Dendritic cell treated with granulocyte-macrophage colony-stimulating factor and Interleukin-4, amounts not matched to agents 40 ng/mL and 50 ng/mL, for 4 days (primary cell): ENCODE data around the gene PRDM1.

Experiments
- H3K27ac Mint-ChIP-seq: one replicate; pipeline ENCODE4 v1.8.0; 2022; ENCODE audit warnings: mild to moderate bottlenecking, mixed read lengths
- H3K27me3 Mint-ChIP-seq: one replicate; pipeline ENCODE4 v1.8.0; 2022; ENCODE audit warnings: mild to moderate bottlenecking, mixed read lengths
- H3K36me3 Mint-ChIP-seq: one replicate; pipeline ENCODE4 v1.8.0; 2022; ENCODE audit warnings: low read depth, mixed read lengths
- H3K4me1 Mint-ChIP-seq: one replicate; pipeline ENCODE4 v1.8.0; 2022; ENCODE audit warnings: low read depth, mixed read lengths
- H3K4me3 Mint-ChIP-seq: one replicate; pipeline ENCODE4 v1.8.0; 2022; ENCODE audit warnings: mild to moderate bottlenecking, moderate library complexity, mixed read lengths
- H3K9me3 Mint-ChIP-seq: one replicate; pipeline ENCODE4 v1.8.0; 2022; ENCODE audit warnings: mixed read lengths
- intact Hi-C: fragments of 100-400 bp; cut with micrococcal nuclease; formaldehyde crosslinking; loops from one replicate; pipeline ENCODE4 v1.15.0; 2022

PRDM1 gene

DNA sequence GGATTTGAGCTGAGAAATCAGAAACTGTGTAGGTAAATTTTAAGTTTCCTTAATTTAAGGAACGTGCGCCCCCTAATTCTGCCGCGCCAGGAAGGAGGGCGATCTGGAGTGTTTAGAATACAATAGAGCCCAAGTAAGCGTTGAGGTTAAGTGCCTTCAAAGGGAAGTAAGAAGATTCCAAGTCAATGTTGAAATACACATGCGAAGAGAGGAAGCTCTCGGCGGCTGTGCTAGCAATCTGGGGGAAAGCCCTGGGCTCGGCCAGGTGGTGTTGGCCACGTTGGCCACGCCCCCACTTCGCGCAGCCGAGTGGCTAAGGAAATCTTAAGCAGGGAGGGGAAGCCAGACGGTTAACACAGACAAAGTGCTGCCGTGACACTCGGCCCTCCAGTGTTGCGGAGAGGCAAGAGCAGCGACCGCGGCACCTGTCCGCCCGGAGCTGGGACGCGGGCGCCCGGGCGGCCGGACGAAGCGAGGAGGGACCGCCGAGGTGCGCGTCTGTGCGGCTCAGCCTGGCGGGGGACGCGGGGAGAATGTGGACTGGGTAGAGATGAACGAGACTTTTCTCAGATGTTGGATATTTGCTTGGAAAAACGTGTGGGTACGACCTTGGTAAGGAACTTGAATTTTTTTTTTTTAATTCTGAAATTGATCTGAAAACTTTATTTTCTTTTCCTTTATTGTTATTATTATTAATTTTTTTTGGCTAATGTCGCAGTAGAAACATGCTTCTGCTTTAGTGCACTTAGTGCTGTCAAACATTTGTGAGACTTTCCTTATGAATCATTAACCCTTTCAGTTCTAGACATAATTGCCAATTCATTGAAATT is at the start of gene PRDM1:
TSS of gene PRDM1 (plus strand) at position 353 of the 830 bp plus-strand sequence. CDS start at position 571, 218 bp downstream.
- Mint-ChIP-seq H3K4me3 (peak within 1 kb of the TSS; percentile 88), H3K9me3 (no peaks in the 10 kb centered on the region), H3K36me3 (peaks cover 56% of the 10 kb centered on the region), H3K27ac (peak within 1 kb of the TSS; percentile 99), H3K4me1 (peaks cover 78% of the 10 kb centered on the region), H3K27me3 (peaks cover 3% of the 10 kb centered on the region)
- intact Hi-C loops: loop anchor here (2.0 to 10.0 kb wide), 7 partner anchors 76 to 601 kb away; no protein-coding TSS in a partner anchor

DNA sequence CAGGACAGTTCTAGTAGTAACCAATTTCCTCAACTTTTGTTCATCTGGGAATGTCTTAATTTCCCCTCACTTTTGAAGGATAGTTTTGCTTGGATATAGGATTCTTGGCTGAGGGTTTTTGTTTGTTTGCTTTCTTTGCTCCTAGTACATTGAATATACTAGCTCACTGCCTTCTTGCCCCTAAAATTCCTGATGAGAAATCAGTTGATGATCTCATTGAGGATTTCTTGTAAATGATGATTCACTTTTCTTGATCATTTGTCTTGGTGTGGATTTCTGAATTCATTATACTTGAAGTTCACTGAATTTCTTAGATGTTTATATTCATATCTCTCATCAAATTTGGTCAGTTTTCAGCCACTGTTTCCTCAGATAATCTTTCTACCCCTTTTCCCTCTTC is 49.1 kb upstream of the PRDM1 start:
- H3K27ac Mint-ChIP-seq: peak overlapping the region; percentile 14
- no peaks in the 10 kb centered on the region for H3K27me3 Mint-ChIP-seq
- intact Hi-C loops: no loop called here
- H3K4me3 Mint-ChIP-seq: no peak overlapping the region
- H3K9me3 Mint-ChIP-seq: peaks cover 19% of the 10 kb centered on the region
- peaks cover 17% of the 10 kb centered on the region for H3K36me3 Mint-ChIP-seq
- H3K4me1 Mint-ChIP-seq: peaks cover 17% of the 10 kb centered on the region

DNA sequence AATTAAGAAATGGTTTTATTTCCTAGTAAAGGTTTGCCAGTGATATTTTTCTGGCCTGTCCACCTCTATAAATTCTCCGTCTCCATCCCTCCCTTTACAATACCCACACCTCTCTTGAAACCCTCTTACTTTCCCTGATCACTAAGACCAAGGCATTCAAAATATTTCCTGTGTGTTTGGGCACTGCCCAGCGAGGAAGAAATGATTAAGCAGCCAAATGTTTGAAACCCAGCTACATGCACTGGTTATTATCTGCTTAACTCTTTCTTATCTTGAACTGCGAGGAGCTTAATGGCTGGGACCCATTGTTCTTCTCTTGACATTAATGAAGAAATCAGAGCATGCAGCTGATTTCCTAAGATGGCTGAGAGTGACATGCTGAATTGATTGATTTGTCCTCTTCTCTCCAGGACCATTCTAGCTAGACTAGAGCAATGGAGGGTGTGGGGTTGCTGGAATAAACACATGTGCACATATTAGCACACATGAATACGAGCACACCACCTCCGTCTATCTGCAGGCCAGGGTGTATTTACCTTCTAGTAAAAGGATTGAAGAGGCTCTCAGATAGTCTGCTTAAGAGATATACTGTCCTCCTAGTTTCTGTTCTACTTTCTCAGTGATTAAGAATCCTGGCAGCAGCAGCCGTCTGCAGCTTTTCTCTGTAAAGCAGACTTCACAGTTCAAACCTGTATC is 46.1 kb upstream of the PRDM1 start:
- peaks cover 19% of the 10 kb centered on the region for H3K9me3 Mint-ChIP-seq

DNA sequence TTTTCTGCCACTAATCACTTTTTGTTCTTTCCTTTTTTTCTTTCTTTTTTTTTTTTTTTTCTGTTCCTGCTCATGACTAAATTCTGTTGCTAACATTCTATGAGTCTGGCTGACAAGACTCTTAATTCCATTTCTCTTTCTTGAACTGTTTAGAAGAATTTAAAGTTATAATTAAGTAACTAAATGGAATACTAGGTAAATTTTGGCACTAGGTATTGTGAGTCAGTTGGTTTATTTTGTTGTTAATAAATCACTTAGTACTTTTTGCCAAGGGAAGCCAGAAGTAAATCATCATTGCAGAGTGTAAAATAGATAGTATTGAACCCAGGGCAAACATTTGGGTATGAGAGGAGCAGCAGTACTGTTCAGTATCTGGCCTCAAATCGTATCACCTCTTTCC is 42.0 kb upstream of the PRDM1 start:
- intact Hi-C loops: no loop called here
- Mint-ChIP-seq H3K4me3 (no peak overlapping the region), H3K9me3 (no peaks in the 10 kb centered on the region), H3K36me3 (no peaks in the 10 kb centered on the region), H3K27ac (no peak overlapping the region), H3K4me1 (no peaks in the 10 kb centered on the region), H3K27me3 (no peaks in the 10 kb centered on the region)

More for the DNA sequence above, 46.1 kb upstream of the PRDM1 start:
- Mint-ChIP-seq H3K27ac (no peak overlapping the region), H3K36me3 (peaks cover 17% of the 10 kb centered on the region), H3K4me1 (peaks cover 17% of the 10 kb centered on the region), H3K27me3 (no peaks in the 10 kb centered on the region), H3K4me3 (no peak overlapping the region)
- intact Hi-C loops: no loop called here

DNA sequence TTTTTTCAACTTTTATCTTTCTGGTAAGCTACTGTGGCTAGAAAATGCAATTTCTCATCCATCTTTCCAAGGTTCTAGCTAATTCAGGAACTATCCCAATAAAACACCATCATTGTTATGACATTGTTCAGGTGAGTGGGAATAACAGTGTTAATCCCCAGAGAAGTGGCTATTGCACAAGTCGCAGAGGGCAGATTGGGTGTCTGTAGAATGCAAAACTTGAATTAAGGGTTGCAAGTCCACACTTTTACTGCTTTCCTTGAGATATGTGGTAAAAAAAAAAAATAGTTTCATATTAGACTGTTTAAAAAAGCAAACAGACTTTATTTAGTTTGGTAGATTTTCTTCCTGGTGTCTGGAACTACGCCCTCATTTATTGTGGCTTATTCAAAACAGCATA is 41.1 kb upstream of the PRDM1 start:
- Mint-ChIP-seq H3K9me3 (no peaks in the 10 kb centered on the region), H3K36me3 (no peaks in the 10 kb centered on the region), H3K27ac (no peak overlapping the region), H3K4me3 (no peak overlapping the region), H3K4me1 (no peaks in the 10 kb centered on the region), H3K27me3 (no peaks in the 10 kb centered on the region)
- intact Hi-C loops: no loop called here

DNA sequence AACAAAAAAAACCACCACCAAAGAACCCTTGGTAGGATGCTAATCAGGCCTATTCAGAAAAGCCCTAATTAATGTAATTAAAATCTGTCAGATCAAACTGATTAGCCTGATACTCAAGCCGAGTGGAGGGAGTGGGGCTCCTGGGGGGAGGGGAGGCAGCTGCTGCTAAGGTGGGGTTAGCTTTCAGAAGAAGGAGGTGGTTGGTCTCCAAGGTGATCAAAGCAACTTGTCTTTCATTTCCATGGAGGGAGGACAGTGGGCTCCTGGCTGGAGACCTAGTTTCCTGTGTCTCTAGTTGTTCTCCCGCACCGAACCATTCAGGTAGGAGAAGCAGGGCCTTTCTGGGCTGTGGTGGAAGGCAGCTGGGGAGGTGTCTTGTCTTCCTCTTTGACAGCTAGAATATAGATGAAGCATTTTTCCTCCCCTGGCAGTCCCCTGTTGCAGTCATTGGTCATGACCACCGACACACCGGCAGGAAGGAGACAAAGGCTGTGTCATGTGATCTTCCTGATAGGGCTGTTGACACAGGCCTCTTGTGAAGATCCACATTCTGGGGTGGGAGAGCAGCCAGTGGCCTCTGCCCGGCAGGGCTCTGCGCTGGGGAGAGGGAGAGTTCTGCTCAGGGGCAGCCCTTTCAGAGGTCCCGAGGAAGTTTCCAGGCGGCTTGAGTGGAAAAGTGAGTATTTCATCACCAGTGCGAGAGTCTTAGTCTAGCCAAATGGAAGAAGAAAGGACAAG is 39.9 kb upstream of the PRDM1 start:
- Mint-ChIP-seq H3K27ac (peak overlapping the region; percentile 33), H3K4me1 (peaks cover 3% of the 10 kb centered on the region), H3K4me3 (no peak overlapping the region), H3K9me3 (no peaks in the 10 kb centered on the region), H3K36me3 (no peaks in the 10 kb centered on the region), H3K27me3 (no peaks in the 10 kb centered on the region)
- intact Hi-C loops: no loop called here

DNA sequence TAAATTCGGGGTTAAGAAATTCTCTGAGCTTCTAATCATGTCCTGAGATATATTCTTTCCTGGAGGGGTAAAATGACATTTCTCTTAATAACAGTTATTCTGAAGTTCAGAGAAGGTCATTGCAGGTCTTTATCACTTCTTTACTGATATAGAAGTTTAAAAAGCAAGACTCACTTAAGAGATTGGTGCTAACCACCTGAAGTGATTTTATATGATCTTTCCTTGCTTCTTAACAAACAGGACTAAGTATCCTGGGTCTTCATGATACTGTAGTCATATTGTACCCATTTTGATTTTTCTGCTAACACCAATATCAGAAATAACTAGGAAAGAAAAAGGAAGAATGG is 39.3 kb upstream of the PRDM1 start:
- H3K9me3 Mint-ChIP-seq: no peaks in the 10 kb centered on the region
- no peaks in the 10 kb centered on the region for H3K36me3 Mint-ChIP-seq
- H3K27ac Mint-ChIP-seq: peak overlapping the region; percentile 33
- H3K4me1 Mint-ChIP-seq: peaks cover 7% of the 10 kb centered on the region
- no peak overlapping the region for H3K4me3 Mint-ChIP-seq
- no peaks in the 10 kb centered on the region for H3K27me3 Mint-ChIP-seq
- intact Hi-C loops: no loop called here

DNA sequence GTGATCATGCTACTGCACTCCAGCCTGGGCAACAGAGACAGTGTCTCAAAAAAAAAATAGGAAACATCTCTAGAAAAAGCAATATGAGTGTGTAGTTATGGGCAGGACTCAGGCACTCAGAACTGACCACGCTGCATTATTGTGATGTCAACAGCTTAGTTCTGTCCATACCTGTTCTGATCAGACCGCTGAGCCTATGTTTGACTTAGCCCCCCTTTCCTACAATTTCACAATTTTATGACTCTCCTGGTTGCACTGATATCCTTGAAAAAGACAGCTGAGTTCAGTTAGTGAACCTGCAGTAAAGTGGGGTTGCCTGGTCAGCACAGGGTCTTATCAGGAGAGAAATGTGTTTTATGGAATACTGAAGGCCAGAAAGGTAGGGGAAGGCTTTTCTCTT is 37.8 kb upstream of the PRDM1 start:
- Mint-ChIP-seq H3K36me3 (no peaks in the 10 kb centered on the region), H3K4me3 (no peak overlapping the region), H3K27me3 (no peaks in the 10 kb centered on the region), H3K27ac (no peak overlapping the region), H3K4me1 (peaks cover 7% of the 10 kb centered on the region), H3K9me3 (no peaks in the 10 kb centered on the region)
- intact Hi-C loops: no loop called here

DNA sequence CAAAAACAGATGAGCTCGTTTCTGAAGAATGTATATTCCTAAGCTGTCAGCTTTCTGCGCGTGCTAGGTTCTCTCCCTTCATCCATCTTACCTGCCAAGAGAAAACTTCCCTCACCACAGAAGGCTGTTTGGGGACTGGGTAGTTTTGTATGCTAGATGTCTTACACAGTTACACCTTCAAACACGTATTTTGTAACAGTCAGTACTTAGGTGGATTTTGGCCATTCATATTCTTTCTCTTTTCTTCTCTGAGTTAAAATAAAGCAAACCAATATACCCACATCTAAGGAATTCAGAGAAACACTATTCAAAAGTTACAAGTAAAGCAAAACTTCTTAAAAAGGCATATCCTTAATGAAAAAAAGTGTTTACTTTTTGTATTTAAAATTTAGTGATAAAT is 35.6 kb upstream of the PRDM1 start:
- intact Hi-C loops: no loop called here
- no peak overlapping the region for H3K27ac Mint-ChIP-seq
- no peaks in the 10 kb centered on the region for H3K27me3 Mint-ChIP-seq
- H3K4me1 Mint-ChIP-seq: peaks cover 7% of the 10 kb centered on the region
- no peaks in the 10 kb centered on the region for H3K9me3 Mint-ChIP-seq
- H3K4me3 Mint-ChIP-seq: no peak overlapping the region
- H3K36me3 Mint-ChIP-seq: no peaks in the 10 kb centered on the region

DNA sequence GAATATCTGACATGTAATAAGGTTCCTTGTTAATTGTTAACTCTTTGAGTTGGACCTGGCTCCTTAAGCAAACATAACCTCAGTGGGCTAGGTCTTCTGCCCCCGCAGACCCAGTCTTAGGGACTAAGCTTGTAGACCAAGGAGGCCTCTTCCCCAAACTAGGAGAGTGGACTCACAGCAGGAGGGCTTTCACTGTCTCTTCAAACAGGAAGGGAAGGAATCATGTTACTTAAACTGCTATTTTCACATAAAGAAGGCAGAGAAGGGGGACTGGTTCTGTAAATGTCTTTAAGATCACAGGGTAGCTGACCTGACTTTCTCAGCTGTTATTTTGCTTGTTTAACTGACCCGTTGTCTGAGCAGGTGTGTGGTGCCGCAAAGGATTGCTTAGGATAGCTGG is 34.9 kb upstream of the PRDM1 start:
- intact Hi-C loops: no loop called here
- H3K9me3 Mint-ChIP-seq: no peaks in the 10 kb centered on the region
- H3K4me3 Mint-ChIP-seq: no peak overlapping the region
- H3K4me1 Mint-ChIP-seq: peaks cover 9% of the 10 kb centered on the region
- H3K27me3 Mint-ChIP-seq: no peaks in the 10 kb centered on the region
- no peaks in the 10 kb centered on the region for H3K36me3 Mint-ChIP-seq
- peak overlapping the region; percentile 26 for H3K27ac Mint-ChIP-seq

DNA sequence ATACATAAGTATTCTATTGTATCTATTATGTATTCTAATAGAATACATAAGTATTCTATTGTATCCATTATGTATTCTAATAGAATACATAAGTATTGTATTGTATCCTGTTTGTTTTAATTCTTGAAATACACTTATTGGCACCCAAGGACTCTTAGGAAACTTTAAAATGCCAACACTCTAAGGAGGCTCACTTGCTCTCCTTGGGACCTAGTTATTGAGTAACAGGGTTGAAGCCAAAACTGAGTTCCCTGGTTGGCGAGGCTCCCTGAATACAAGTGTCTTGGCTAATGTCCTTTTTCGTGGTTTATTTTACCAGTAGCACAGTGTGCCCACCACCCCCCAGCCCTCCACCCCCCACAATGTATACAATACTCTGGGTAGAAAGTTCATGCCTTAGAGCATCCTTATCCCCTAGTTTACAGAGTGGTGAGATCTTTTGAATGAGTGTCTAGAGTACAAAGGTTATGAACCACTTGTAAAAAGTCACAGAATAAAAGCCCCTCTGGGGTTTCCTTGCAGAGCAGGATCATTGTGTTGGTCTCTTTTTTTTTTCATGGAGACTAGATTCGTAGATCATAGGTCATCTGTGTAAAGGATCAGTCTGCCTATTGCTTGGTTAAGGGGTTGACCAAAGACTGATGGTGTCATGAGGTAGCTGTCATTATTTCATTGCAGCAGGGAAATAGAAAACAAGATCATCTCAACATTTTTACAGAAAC is 32.5 kb upstream of the PRDM1 start:
- intact Hi-C loops: no loop called here
- H3K4me3 Mint-ChIP-seq: no peak overlapping the region

DNA sequence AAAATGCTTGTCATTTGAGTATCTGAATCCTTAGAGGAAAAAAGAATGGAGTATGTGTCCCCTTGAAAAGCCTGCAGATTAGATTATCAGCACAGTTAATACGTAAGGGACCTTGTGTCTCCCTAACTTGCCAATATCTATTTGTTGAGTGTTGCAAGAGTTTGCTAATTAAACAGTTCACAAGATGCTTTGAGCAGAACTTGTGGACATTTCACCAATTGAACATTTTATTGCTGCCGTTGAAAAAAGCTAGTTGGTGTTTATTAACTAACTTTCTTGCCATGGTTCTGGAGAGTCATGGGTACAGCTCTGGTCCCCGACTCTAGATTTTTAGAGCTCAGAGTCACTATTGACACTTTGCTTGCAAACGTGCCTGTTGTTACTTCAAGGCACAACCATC is 30.6 kb upstream of the PRDM1 start:
- Mint-ChIP-seq H3K27me3 (no peaks in the 10 kb centered on the region), H3K4me1 (peaks cover 16% of the 10 kb centered on the region), H3K9me3 (no peaks in the 10 kb centered on the region), H3K27ac (no peak overlapping the region), H3K36me3 (no peaks in the 10 kb centered on the region), H3K4me3 (no peak overlapping the region)
- intact Hi-C loops: no loop called here

More for the DNA sequence above, 32.5 kb upstream of the PRDM1 start:
- Mint-ChIP-seq H3K4me1 (peaks cover 16% of the 10 kb centered on the region), H3K27ac (no peak overlapping the region), H3K36me3 (no peaks in the 10 kb centered on the region), H3K9me3 (no peaks in the 10 kb centered on the region), H3K27me3 (no peaks in the 10 kb centered on the region)

DNA sequence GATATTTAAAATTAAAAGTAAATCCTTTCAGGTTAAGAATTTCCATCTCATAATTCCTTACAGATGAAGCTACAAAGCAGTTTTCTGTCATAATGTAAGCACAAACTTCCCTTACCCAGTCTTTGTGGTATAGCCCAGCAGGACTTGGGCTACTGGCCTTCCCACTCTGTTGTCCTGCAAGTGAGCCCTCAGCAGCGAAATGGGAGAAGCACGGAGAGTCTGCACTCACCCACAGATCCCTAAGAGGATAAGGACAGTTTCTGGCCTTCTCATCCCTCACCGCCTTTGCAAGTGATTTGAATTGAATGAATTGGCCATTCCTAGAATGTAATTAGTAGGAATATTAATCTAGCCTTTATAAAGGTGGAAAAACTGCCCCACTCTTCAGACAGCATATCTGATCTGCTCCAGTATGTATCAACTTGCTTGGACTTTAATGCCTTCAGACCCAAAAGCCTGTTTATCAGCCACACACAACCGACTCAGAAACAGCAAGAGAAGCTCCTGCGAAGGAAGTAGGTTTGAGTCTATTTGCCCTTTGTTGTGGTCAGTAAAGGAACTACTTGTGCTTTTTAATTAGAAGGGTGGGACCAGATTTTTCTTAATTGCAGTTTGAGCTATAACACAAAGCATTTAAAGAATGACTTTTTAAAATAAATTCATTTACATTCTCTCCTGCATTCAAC is 29.9 kb upstream of the PRDM1 start:
- no peak overlapping the region for H3K4me3 Mint-ChIP-seq
- no peaks in the 10 kb centered on the region for H3K9me3 Mint-ChIP-seq
- no peak overlapping the region for H3K27ac Mint-ChIP-seq
- H3K36me3 Mint-ChIP-seq: no peaks in the 10 kb centered on the region
- intact Hi-C loops: no loop called here
- no peaks in the 10 kb centered on the region for H3K27me3 Mint-ChIP-seq
- H3K4me1 Mint-ChIP-seq: peaks cover 13% of the 10 kb centered on the region
